CD4-positive, CD25-positive, alpha-beta regulatory T cell (primary cell): Measurements from ENCODE around the gene VARS1. TPM values are rescaled to one million over a fixed set of nuclear protein-coding genes. Genes with fewer than 3 reads are reported as not detected.

Experiments used
- ATAC-seq, 2 donors: fragments of 150-1000 bp; cut with Tn5 transposase; one replicate each; pipeline ENCODE4 v1.10.0; 2021; ENCODE audit warnings: low read depth in 2 of 2, moderate number of reproducible peaks in 2 of 2, moderate library complexity in 1 of 2
- DNase-seq, 3 donors: peaks; one replicate each; pipeline versions ENCODE4 v3.0.0 to v3.0.0-alpha.2; 2012 to 2022; ENCODE audit warnings: mixed read lengths in 1 of 3
- H3K27ac ChIP-seq: one replicate; pipeline ENCODE4 v1.7.0; 2013; ENCODE audit warnings: mild to moderate bottlenecking, low read length; ENCODE audit not compliant: insufficient read depth, poor library complexity, severe bottlenecking
- H3K27me3 ChIP-seq: one replicate; pipeline ENCODE4 v1.7.0; 2013; ENCODE audit warnings: low read length; ENCODE audit not compliant: control insufficient read depth, insufficient read depth
- H3K36me3 ChIP-seq: one replicate; pipeline ENCODE4 v1.7.0; 2013; ENCODE audit warnings: mild to moderate bottlenecking, low read length, moderate library complexity; ENCODE audit not compliant: control insufficient read depth, insufficient read depth
- H3K4me1 ChIP-seq: 2 replicates; pipeline ENCODE4 v1.7.0; 2013; ENCODE audit warnings: mild to moderate bottlenecking, low read length; ENCODE audit not compliant: insufficient read depth, control insufficient read depth, poor library complexity, severe bottlenecking
- H3K4me3 ChIP-seq: one replicate; pipeline ENCODE4 v1.7.0; 2013; ENCODE audit warnings: low read depth, mild to moderate bottlenecking, low read length, moderate library complexity
- H3K9me3 ChIP-seq, 2 experiments: 1 replicate in 1 of 2; 2 replicates in 1 of 2; pipeline ENCODE4 v1.7.0; 2013; ENCODE audit warnings: low read length in 2 of 2, mild to moderate bottlenecking in 1 of 2, moderate library complexity in 1 of 2; ENCODE audit not compliant: control insufficient read depth in 2 of 2
- H3K27ac Mint-ChIP-seq, 3 donors: one replicate each; pipeline ENCODE4 v1.8.0; 2020 to 2022; ENCODE audit warnings: mild to moderate bottlenecking in 3 of 3, mixed read lengths in 3 of 3, moderate library complexity in 2 of 3
- H3K27me3 Mint-ChIP-seq: one replicate; pipeline ENCODE4 v1.8.0; 2022; ENCODE audit warnings: mild to moderate bottlenecking, mixed read lengths
- H3K36me3 Mint-ChIP-seq: one replicate; pipeline ENCODE4 v1.8.0; 2020; ENCODE audit warnings: mixed read lengths
- H3K4me1 Mint-ChIP-seq, 4 donors: one replicate each; pipeline ENCODE4 v1.8.0; 2020 to 2022; ENCODE audit warnings: mixed read lengths in 4 of 4, mild to moderate bottlenecking in 1 of 4
- H3K4me3 Mint-ChIP-seq, 4 donors: one replicate each; pipeline ENCODE4 v1.8.0; 2020 to 2022; ENCODE audit warnings: mild to moderate bottlenecking in 4 of 4, mixed read lengths in 4 of 4, moderate library complexity in 3 of 4
- H3K9me3 Mint-ChIP-seq, 7 donors: one replicate each; pipeline ENCODE4 v1.8.0; 2020 to 2022; ENCODE audit warnings: mixed read lengths in 7 of 7, mild to moderate bottlenecking in 3 of 7, moderate library complexity in 2 of 7
- polyA plus RNA-seq, 4 donors: library from polyadenylated mRNA; unstranded; fragments of 300-500 nt; fragmentation: Illumina TruSeq; gene quantifications; one replicate each; pipeline ENCODE4 v1.2.3, GENCODE V29; 2021
- total RNA-seq: library from RNA; stranded (reverse); gene quantifications from one replicate; pipeline ENCODE4 v1.2.3, GENCODE V29; 2022

The VARS1 gene
- total and polyA plus RNA-seq, 5 donors from 2014 or later, result 27.1 to 63.4 (median 31.6) TPM

DNA sequence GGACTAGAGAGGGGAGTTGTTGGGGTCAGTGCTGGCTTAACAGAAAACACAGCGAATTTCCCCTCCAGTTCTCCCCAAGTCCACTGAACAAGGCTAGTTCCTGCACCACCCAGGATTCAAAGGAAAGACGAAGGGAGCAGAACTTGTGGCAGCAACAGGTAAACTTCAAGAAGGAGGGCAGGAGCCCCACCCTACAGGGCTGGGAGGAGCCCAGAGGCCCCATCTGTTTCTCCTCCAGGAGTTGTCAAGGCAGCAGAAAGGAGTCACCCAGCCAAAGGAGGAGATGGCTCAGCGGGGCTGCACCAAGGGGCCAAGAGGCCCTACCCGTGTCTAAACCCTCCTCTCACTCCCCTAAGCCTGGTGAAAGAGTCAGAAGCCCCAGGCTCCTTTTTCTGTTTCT, 31.4 kb downstream of the VARS1 start:
- Histone ChIP-seq H3K27ac (no peak overlapping the region), H3K27me3 (no peaks in the 10 kb centered on the region), H3K36me3 (no peaks in the 10 kb centered on the region), H3K9me3 (no peaks in the 10 kb centered on the region), H3K4me3 (no peak overlapping the region), H3K4me1 (no peaks in the 10 kb centered on the region)
- Mint-ChIP-seq H3K36me3 (peaks cover 14% of the 10 kb centered on the region), H3K27me3 (no peaks in the 10 kb centered on the region), H3K4me3 (no peak overlapping the region), H3K27ac (peak overlapping the region in 1 of 3 donors; percentile 81), H3K9me3 (peaks cover 0 to 1% (median 0%) of the 10 kb centered on the region in 7 donors), H3K4me1 (peaks cover under 1 to 8% (median 5%) of the 10 kb centered on the region in 4 donors)
- ATAC-seq, result no peak
- no peak for DNase-seq

GRCh38 chr6:31763619-31763940, 32.0 kb downstream of the VARS1 start:
- Mint-ChIP-seq H3K27ac (peak overlapping the region in 2 of 3 donors; percentile 70 to 81), H3K4me1 (peaks cover 0 to 5% (median 4%) of the 10 kb centered on the region in 4 donors), H3K36me3 (peaks cover 19% of the 10 kb centered on the region), H3K27me3 (no peaks in the 10 kb centered on the region), H3K9me3 (no peaks in the 10 kb centered on the region), H3K4me3 (no peak overlapping the region)
- no peak for DNase-seq
- no peak for ATAC-seq
- Histone ChIP-seq H3K4me1 (no peaks in the 10 kb centered on the region), H3K9me3 (no peaks in the 10 kb centered on the region), H3K27ac (no peak overlapping the region), H3K4me3 (no peak overlapping the region), H3K27me3 (no peaks in the 10 kb centered on the region), H3K36me3 (no peaks in the 10 kb centered on the region)

GRCh38 chr6:31762878-31763618, 32.5 kb downstream of the VARS1 start:
- H3K4me3 Mint-ChIP-seq, result no peak overlapping the region
- H3K36me3 Mint-ChIP-seq, result peaks cover 19% of the 10 kb centered on the region
- no peaks in the 10 kb centered on the region for H3K27me3 Mint-ChIP-seq
- no peaks in the 10 kb centered on the region for H3K9me3 ChIP-seq
- ATAC-seq, result no peak
- H3K36me3 ChIP-seq, result no peaks in the 10 kb centered on the region
- H3K4me1 Mint-ChIP-seq, result peaks cover 0 to 5% (median 4%) of the 10 kb centered on the region in 4 donors
- no peaks in the 10 kb centered on the region for H3K27me3 ChIP-seq
- DNase-seq, result no peak
- no peak overlapping the region for H3K4me3 ChIP-seq
- H3K27ac Mint-ChIP-seq, result peak overlapping the region in 2 of 3 donors; percentile 70 to 81
- H3K27ac ChIP-seq, result no peak overlapping the region
- no peaks in the 10 kb centered on the region for H3K9me3 Mint-ChIP-seq
- no peaks in the 10 kb centered on the region for H3K4me1 ChIP-seq

- DNase-seq (no peak), ATAC-seq (no peak)
- no peaks in the 10 kb centered on the region for H3K9me3 Mint-ChIP-seq
- H3K4me3 Mint-ChIP-seq, result no peak within 1 kb of the TSS
- peaks cover 0 to 5% (median 4%) of the 10 kb centered on the region in 4 donors for H3K4me1 Mint-ChIP-seq
- H3K36me3 ChIP-seq, result no peaks in the 10 kb centered on the region
- no peak within 1 kb of the TSS for H3K4me3 ChIP-seq
- H3K36me3 Mint-ChIP-seq, result peaks cover 19% of the 10 kb centered on the region
- peak within 1 kb of the TSS in 2 of 3 donors; percentile 81 to 83 for H3K27ac Mint-ChIP-seq
- no peaks in the 10 kb centered on the region for H3K4me1 ChIP-seq
- H3K27me3 ChIP-seq, result no peaks in the 10 kb centered on the region
- H3K27ac ChIP-seq, result no peak within 1 kb of the TSS
- H3K9me3 ChIP-seq, result no peaks in the 10 kb centered on the region
- H3K27me3 Mint-ChIP-seq, result no peaks in the 10 kb centered on the region
Observed at GRCh38 chr6:31762356-31762755, 33.2 kb downstream of the VARS1 start, which contains the start of gene SAPCD1. Gene SAPCD1, plus strand, starts transcription at chr6:31762656. Its CDS starts 399 bp downstream, at chr6:31763055.

DNA sequence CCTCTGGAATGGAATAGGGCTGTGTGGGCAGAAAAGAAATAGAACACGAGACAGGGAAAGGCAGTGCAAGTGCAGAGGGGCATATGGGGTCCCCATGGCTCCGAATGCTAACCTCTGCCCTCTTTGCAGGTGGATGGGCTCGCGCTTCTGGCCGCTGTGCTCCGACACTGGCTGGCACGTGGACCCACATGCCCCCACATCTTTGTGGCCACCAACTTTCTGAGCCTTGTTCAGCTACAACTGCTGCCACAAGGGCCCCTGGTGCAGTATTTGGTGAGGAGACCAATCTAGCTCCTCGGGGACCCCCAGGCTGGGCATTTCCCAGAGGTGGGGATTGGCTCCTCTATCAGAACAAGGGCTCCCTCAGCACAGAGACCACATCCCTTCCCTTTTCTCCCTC, 34.2 kb downstream of the VARS1 start:
- ATAC-seq, result no peak
- H3K27ac Mint-ChIP-seq, result no peak overlapping the region
- H3K4me1 Mint-ChIP-seq, result peaks cover 0 to 5% (median 4%) of the 10 kb centered on the region in 4 donors
- Histone ChIP-seq H3K27me3 (no peaks in the 10 kb centered on the region), H3K9me3 (no peaks in the 10 kb centered on the region), H3K27ac (no peak overlapping the region), H3K36me3 (no peaks in the 10 kb centered on the region), H3K4me1 (no peaks in the 10 kb centered on the region), H3K4me3 (no peak overlapping the region)
- no peak for DNase-seq
- H3K27me3 Mint-ChIP-seq, result no peaks in the 10 kb centered on the region
- H3K9me3 Mint-ChIP-seq, result no peaks in the 10 kb centered on the region
- peaks cover 19% of the 10 kb centered on the region for H3K36me3 Mint-ChIP-seq
- H3K4me3 Mint-ChIP-seq, result no peak overlapping the region

DNA sequence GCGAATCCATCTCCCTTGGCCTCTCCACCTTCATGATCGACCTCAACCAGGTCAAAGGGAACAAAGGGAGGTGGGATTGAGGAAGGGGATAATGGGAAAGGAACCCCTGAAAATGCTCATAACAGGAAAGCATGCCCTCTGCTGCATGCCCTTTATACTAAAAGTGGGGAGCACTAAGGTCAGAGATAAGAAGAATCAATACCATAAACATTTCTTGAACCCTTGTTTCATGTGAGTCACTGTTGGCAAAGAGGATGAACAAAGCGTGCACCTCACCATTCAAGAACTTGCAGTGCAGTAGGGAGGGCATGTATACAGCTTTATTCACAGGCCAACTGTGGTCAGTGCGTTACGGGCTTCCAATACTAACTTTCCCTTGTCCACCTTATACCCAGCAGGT, 34.8 kb downstream of the VARS1 start:
- Histone ChIP-seq H3K27me3 (no peaks in the 10 kb centered on the region), H3K36me3 (no peaks in the 10 kb centered on the region), H3K27ac (no peak overlapping the region), H3K4me1 (no peaks in the 10 kb centered on the region), H3K9me3 (no peaks in the 10 kb centered on the region), H3K4me3 (no peak overlapping the region)
- Mint-ChIP-seq H3K4me3 (no peak overlapping the region), H3K4me1 (peaks cover 0 to 6% (median 4%) of the 10 kb centered on the region in 4 donors), H3K27me3 (no peaks in the 10 kb centered on the region), H3K36me3 (peaks cover 19% of the 10 kb centered on the region), H3K9me3 (no peaks in the 10 kb centered on the region), H3K27ac (peak overlapping the region in 1 of 3 donors; percentile 55)
- ATAC-seq (no peak), DNase-seq (no peak)

GRCh38 chr6:31758281-31758680, 37.3 kb downstream of the VARS1 start:
- H3K9me3 Mint-ChIP-seq, result no peaks in the 10 kb centered on the region
- no peaks in the 10 kb centered on the region for H3K36me3 ChIP-seq
- no peak overlapping the region for H3K27ac ChIP-seq
- peak overlapping the region in 1 of 3 donors; percentile 95 for H3K27ac Mint-ChIP-seq
- H3K4me1 ChIP-seq, result no peaks in the 10 kb centered on the region
- no peak for ATAC-seq
- no peaks in the 10 kb centered on the region for H3K9me3 ChIP-seq
- DNase-seq, result no peak
- peaks cover 19% of the 10 kb centered on the region for H3K36me3 Mint-ChIP-seq
- no peaks in the 10 kb centered on the region for H3K27me3 Mint-ChIP-seq
- H3K4me1 Mint-ChIP-seq, result peaks cover 0 to 5% (median 2%) of the 10 kb centered on the region in 4 donors
- H3K4me3 ChIP-seq, result no peak overlapping the region
- H3K27me3 ChIP-seq, result no peaks in the 10 kb centered on the region
- peak overlapping the region in 1 of 4 donors; percentile 63 for H3K4me3 Mint-ChIP-seq
